HFFc6 (cell line): ENCODE data around the gene PTPRR. TPM values are rescaled to one million over a fixed set of nuclear protein-coding genes. Genes with fewer than 3 reads are reported as not detected.

Source experiments
- DNase-seq: peaks from one replicate; pipeline ENCODE4 v3.0.0-alpha.2; 2018
- H3K27ac Mint-ChIP-seq: 2 replicates; pipeline ENCODE4 v1.8.0; 2020; ENCODE audit warnings: mild to moderate bottlenecking, mixed read lengths
- H3K27me3 Mint-ChIP-seq: 2 replicates; pipeline ENCODE4 v1.8.0; 2021; ENCODE audit warnings: mild to moderate bottlenecking, moderate library complexity, mixed read lengths; ENCODE audit not compliant: insufficient read depth
- H3K36me3 Mint-ChIP-seq: 2 replicates; pipeline ENCODE4 v1.8.0; 2021; ENCODE audit warnings: low read depth, mixed read lengths
- H3K4me1 Mint-ChIP-seq: 2 replicates; pipeline ENCODE4 v1.8.0; 2020; ENCODE audit warnings: low read depth, mixed read lengths
- H3K4me3 Mint-ChIP-seq: 2 replicates; pipeline ENCODE4 v1.8.0; 2020; ENCODE audit warnings: mild to moderate bottlenecking, moderate library complexity, mixed read lengths
- H3K9me3 Mint-ChIP-seq: 2 replicates; pipeline ENCODE4 v1.8.0; 2020; ENCODE audit warnings: mild to moderate bottlenecking, mixed read lengths
- total RNA-seq, 6 experiments: library from RNA; stranded (reverse); fragmentation: NEBNext Ultra II Directional; extraction: Animal tissue kit (Norgen Biotek cat#: 25700); gene quantifications; 2 replicates in 1 of 6; 3 replicates in 5 of 6; pipeline ENCODE4 v1.2.3, GENCODE V29; 2021
- TF ChIP-seq, protein P1 (sequence below): fragments of 200-600 bp; sonication (generic); IDR thresholded peaks from 2 replicates; pipeline ENCODE4 v1.5.0; 2021; ENCODE audit warnings: antibody characterized with exemption, mild to moderate bottlenecking

PTPRR gene
- total RNA-seq, 6 experiments from 2014 or later: 0.40 to 1.1 (median 0.48) TPM

GRCh38 chr12:70794131-70794530 is 126.4 kb downstream of the PTPRR start:
- no peaks in the 10 kb centered on the region for H3K36me3 Mint-ChIP-seq
- peaks cover 10% of the 10 kb centered on the region for H3K9me3 Mint-ChIP-seq
- H3K27me3 Mint-ChIP-seq: no peaks in the 10 kb centered on the region; the same call in 1 of the 2 replicates
- no peak overlapping the region for H3K4me3 Mint-ChIP-seq
- DNase-seq: no peak
- no peak overlapping the region for H3K27ac Mint-ChIP-seq
- no peaks in the 10 kb centered on the region for H3K4me1 Mint-ChIP-seq
- TF ChIP-seq, protein P1, sequence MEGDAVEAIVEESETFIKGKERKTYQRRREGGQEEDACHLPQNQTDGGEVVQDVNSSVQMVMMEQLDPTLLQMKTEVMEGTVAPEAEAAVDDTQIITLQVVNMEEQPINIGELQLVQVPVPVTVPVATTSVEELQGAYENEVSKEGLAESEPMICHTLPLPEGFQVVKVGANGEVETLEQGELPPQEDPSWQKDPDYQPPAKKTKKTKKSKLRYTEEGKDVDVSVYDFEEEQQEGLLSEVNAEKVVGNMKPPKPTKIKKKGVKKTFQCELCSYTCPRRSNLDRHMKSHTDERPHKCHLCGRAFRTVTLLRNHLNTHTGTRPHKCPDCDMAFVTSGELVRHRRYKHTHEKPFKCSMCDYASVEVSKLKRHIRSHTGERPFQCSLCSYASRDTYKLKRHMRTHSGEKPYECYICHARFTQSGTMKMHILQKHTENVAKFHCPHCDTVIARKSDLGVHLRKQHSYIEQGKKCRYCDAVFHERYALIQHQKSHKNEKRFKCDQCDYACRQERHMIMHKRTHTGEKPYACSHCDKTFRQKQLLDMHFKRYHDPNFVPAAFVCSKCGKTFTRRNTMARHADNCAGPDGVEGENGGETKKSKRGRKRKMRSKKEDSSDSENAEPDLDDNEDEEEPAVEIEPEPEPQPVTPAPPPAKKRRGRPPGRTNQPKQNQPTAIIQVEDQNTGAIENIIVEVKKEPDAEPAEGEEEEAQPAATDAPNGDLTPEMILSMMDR: no peak

- TF ChIP-seq, protein P1: no peak
- H3K27ac Mint-ChIP-seq: no peak overlapping the region
- no peaks in the 10 kb centered on the region for H3K36me3 Mint-ChIP-seq
- H3K4me1 Mint-ChIP-seq: no peaks in the 10 kb centered on the region
- DNase-seq: no peak
- no peak overlapping the region for H3K4me3 Mint-ChIP-seq
- no peaks in the 10 kb centered on the region for H3K9me3 Mint-ChIP-seq
- H3K27me3 Mint-ChIP-seq: no peaks in the 10 kb centered on the region; the same call in none of the 2 replicates
These were observed 131.8 kb downstream of the PTPRR start for GRCh38 chr12:70788774-70789173.

DNA sequence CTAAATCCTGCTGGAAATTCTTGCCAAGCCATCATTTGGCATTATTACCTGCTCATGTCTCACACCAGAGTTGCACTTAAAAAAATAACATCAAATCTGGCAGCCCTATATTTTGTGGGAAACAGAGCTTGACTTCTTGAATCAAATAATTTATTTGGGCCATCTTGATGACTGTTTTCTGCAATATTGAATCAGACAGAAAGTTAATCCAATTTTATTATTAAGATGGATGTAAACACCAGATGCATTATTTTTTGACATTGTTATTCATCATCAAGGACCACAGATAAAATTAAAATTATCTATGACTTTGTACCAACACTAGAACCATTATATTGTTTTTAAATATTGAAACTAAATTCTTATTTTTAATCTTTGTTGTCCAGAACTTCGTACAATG is 132.9 kb downstream of the PTPRR start:
- TF ChIP-seq, protein P1: no peak
- Mint-ChIP-seq H3K36me3 (no peaks in the 10 kb centered on the region), H3K27me3 (no peaks in the 10 kb centered on the region; the same call in none of the 2 replicates), H3K4me3 (no peak overlapping the region), H3K4me1 (no peaks in the 10 kb centered on the region), H3K27ac (no peak overlapping the region), H3K9me3 (no peaks in the 10 kb centered on the region)
- DNase-seq: no peak

DNA sequence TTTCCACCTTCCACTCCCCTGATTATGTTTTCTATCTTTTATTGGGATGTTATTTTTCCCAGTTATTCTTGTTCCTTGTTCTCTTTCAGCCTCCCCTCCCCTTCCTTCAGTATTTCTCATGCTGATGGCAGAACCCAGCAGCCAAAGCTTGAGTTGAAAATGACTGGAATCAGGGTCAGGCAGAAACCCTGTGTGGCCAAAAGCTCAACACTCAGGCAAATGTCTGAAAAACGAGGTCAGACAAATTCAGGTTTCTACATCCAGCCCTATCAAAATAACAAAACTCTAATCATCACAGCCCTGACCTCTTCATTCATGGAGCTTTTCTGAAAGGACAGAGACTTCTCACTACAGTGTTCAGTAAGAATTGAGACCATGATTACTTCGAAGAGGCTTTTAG is 134.6 kb downstream of the PTPRR start:
- H3K27ac Mint-ChIP-seq: no peak overlapping the region
- TF ChIP-seq, protein P1: no peak
- no peak for DNase-seq
- no peaks in the 10 kb centered on the region for H3K4me1 Mint-ChIP-seq
- H3K27me3 Mint-ChIP-seq: no peaks in the 10 kb centered on the region; the same call in 1 of the 2 replicates
- H3K36me3 Mint-ChIP-seq: no peaks in the 10 kb centered on the region
- H3K4me3 Mint-ChIP-seq: no peak overlapping the region
- H3K9me3 Mint-ChIP-seq: no peaks in the 10 kb centered on the region

GRCh38 chr12:70784042-70784668 is 136.4 kb downstream of the PTPRR start:
- TF ChIP-seq, protein P1: no peak
- no peaks in the 10 kb centered on the region; the same call in 1 of the 2 replicates for H3K27me3 Mint-ChIP-seq
- no peaks in the 10 kb centered on the region for H3K4me1 Mint-ChIP-seq
- H3K4me3 Mint-ChIP-seq: no peak overlapping the region
- no peaks in the 10 kb centered on the region for H3K9me3 Mint-ChIP-seq
- no peak for DNase-seq
- no peaks in the 10 kb centered on the region for H3K36me3 Mint-ChIP-seq
- H3K27ac Mint-ChIP-seq: no peak overlapping the region
